ENCODE measurements around the gene ZNF169.
"Not testable (repeated sequence)": the region's sequence is repeated elsewhere in the genome, so short reads cannot be mapped to it uniquely, and the experiment has no call there.

ZNF169 gene

DNA sequence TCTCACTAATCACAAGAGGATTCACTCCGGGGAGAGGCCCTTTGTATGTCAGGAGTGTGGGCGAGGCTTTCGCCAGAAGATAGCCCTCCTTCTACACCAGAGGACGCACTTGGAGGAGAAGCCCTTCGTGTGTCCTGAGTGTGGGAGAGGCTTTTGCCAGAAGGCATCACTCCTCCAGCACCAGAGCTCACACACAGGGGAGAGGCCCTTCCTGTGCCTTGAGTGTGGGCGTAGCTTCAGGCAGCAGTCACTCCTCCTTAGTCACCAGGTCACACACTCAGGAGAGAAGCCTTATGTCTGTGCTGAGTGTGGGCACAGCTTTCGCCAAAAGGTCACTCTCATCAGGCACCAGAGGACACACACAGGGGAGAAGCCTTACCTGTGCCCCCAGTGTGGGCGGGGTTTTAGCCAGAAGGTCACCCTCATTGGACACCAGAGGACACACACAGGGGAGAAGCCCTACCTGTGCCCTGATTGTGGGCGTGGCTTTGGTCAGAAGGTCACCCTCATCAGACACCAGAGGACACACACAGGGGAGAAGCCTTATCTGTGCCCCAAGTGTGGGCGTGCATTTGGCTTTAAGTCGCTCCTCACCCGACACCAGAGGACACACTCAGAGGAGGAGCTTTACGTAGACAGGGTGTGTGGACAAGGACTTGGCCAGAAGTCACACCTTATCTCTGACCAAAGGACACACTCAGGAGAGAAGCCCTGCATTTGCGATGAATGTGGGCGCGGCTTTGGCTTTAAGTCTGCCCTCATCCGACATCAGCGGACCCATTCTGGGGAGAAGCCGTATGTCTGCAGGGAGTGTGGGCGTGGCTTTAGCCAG, 41.6 kb downstream of the ZNF169 start:
- Histone ChIP-seq H3K36me3 (no peaks in the 10 kb centered on the region), H3K27me3 (no peaks in the 10 kb centered on the region), H3K4me3 (ENCODE audit: low read depth, low read length) (no peak overlapping the region), H3K4me1 (no peaks in the 10 kb centered on the region), H3K9me3 (no peaks in the 10 kb centered on the region)
- no peak for DNase-seq
- TF ChIP-seq, protein P1, sequence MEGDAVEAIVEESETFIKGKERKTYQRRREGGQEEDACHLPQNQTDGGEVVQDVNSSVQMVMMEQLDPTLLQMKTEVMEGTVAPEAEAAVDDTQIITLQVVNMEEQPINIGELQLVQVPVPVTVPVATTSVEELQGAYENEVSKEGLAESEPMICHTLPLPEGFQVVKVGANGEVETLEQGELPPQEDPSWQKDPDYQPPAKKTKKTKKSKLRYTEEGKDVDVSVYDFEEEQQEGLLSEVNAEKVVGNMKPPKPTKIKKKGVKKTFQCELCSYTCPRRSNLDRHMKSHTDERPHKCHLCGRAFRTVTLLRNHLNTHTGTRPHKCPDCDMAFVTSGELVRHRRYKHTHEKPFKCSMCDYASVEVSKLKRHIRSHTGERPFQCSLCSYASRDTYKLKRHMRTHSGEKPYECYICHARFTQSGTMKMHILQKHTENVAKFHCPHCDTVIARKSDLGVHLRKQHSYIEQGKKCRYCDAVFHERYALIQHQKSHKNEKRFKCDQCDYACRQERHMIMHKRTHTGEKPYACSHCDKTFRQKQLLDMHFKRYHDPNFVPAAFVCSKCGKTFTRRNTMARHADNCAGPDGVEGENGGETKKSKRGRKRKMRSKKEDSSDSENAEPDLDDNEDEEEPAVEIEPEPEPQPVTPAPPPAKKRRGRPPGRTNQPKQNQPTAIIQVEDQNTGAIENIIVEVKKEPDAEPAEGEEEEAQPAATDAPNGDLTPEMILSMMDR (IDR thresholded peaks at IDR 0.05; ENCODE audit: low read depth, low read length): no peak

DNA sequence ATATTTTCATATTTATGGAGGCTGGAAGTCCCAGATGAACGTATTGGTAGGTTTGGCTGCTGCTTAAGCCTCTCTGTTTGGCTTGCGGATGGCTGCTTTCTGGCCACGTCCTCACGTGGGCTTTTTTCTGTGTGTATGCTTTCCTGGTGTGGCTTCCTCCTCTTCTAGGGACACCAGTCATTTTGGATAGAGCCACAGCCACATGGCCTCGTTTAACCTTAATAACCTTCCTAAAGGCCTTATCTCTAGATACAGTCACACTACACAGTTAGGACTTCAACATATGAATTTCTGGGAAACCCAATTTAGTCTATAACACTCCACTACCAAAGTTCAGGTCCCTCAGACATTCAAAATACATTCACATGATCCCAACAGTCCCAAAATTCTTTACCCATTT, 42.5 kb downstream of the ZNF169 start:
- Histone ChIP-seq H3K4me3 (ENCODE audit: low read depth, low read length) (no peak overlapping the region), H3K4me1 (no peaks in the 10 kb centered on the region), H3K36me3 (no peaks in the 10 kb centered on the region), H3K9me3 (no peaks in the 10 kb centered on the region), H3K27me3 (no peaks in the 10 kb centered on the region)
- TF ChIP-seq, protein P1 (IDR thresholded peaks at IDR 0.05; ENCODE audit: low read depth, low read length): no peak
- DNase-seq: no peak

DNA sequence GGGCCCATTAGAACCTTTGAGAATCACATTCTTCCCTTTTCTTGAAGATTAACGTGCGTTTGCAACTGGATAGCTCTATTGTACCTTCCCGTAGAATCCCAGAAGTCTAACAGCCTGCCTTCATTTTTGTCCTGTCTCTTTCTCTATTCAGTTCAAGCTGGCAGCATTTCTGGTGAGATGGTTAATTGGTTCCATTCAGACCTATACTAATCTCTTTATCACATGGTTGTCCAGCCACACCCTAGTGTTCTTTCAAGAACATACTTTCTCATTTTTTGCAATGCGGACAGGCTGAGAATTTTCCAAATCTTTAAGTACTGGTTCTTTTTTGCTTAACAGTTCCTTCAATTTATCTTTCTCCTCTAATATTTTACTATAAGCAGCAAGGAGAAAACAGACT, 43.3 kb downstream of the ZNF169 start:
- H3K36me3 ChIP-seq: no peaks in the 10 kb centered on the region
- no peak for DNase-seq
- H3K4me1 ChIP-seq: no peaks in the 10 kb centered on the region
- TF ChIP-seq, protein P1 (IDR thresholded peaks at IDR 0.05; ENCODE audit: low read depth, low read length): no peak
- H3K9me3 ChIP-seq: no peaks in the 10 kb centered on the region
- no peak overlapping the region for H3K4me3 ChIP-seq (ENCODE audit: low read depth, low read length)
- no peaks in the 10 kb centered on the region for H3K27me3 ChIP-seq

DNA sequence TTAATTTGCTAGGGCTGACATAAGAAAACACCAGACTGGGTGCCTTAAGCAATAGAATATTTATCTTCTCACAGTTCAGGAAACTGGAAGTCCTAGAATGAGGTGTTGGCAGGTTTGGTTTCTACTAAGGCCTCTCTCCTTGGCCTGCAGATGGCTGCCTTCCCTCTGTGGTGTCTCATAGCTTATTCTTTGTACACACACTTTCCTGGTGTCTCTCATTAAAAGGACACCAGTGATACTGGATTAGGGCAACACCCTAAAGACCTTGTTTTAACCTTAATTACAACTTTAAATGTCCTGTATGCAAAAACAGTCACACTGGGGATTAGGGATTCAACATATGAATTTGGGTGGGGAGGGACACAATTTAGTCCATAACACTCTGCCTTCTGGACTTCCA, 44.2 kb downstream of the ZNF169 start:
- no peak for DNase-seq
- H3K36me3 ChIP-seq: no peaks in the 10 kb centered on the region
- TF ChIP-seq, protein P1 (IDR thresholded peaks at IDR 0.05; ENCODE audit: low read depth, low read length): no peak
- H3K4me3 ChIP-seq (ENCODE audit: low read depth, low read length): no peak overlapping the region
- H3K9me3 ChIP-seq: no peaks in the 10 kb centered on the region
- no peaks in the 10 kb centered on the region for H3K27me3 ChIP-seq
- no peaks in the 10 kb centered on the region for H3K4me1 ChIP-seq

DNA sequence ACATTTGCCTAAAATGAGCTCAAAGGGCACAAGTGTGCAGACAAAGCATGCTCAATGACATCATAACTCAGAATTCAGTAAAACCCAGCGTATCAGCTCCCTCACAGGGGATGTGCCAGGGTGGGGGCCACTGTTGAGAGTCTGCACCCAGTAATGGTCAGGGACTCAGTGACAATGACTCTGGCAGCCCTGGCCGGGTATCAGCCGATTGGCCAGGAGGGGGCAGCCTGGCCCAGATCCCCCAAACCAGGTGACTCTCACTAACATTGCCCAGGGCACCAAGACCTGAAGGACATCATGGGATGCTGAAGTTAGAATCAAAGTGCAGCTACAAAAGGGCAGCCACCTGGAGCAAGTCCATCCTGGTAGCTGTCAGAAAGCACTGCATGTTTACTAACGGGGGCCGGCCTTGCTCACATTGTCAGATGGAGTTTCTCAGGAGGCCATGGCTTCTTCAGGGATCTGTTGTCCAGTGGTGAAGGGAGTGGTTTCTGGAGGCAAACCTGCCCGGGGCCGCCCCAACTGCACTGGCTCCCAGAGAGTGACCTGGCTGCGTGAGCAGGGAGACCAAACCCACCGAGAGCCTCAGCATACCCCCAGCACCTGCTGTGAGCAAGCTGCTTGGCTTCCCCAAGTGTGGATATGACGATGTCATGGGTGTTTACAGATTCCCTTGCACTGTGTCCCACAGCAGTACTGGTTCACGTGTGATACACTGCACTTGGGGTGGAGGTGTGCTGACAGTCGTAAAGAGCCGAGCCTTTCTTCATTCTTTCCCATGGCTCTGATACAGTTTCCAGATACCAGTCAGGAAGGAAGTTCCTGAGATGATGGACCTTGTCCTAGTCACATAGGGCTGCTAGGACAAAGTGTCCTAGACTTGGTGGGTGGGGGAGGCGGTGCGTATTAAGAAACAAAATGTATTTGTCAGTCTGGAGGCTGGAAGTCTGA, 56.2 kb downstream of the ZNF169 start:
- not testable (repeated sequence) for DNase-seq; H3K4me1 ChIP-seq; H3K4me3 ChIP-seq (ENCODE audit: low read depth, low read length)

DNA sequence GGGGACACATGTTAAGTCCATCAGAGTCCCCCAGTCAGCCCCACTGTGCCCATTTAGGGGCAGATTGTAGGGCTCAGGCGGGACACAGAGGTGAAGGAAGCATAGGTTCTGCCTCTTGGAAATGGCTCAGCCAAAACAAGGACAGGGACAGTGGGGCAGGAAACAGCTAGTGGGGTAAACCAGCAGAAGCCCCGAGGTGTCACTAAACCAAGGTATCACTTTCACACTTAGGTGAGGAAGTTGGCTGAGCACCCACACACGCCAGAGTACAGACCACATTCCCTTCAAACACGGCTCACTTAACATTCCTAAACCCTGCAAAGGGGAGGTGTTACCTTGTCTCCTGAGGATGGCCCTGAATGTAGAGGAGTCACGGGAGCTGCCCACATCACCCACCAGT, 57.1 kb downstream of the ZNF169 start:
- H3K27me3 ChIP-seq; H3K9me3 ChIP-seq; H3K4me1 ChIP-seq; H3K4me3 ChIP-seq (ENCODE audit: low read depth, low read length); H3K36me3 ChIP-seq; DNase-seq: not testable (repeated sequence)

More for the DNA sequence above, 56.2 kb downstream of the ZNF169 start:
- H3K9me3 ChIP-seq, H3K27me3 ChIP-seq, H3K36me3 ChIP-seq: not testable (repeated sequence)

DNA sequence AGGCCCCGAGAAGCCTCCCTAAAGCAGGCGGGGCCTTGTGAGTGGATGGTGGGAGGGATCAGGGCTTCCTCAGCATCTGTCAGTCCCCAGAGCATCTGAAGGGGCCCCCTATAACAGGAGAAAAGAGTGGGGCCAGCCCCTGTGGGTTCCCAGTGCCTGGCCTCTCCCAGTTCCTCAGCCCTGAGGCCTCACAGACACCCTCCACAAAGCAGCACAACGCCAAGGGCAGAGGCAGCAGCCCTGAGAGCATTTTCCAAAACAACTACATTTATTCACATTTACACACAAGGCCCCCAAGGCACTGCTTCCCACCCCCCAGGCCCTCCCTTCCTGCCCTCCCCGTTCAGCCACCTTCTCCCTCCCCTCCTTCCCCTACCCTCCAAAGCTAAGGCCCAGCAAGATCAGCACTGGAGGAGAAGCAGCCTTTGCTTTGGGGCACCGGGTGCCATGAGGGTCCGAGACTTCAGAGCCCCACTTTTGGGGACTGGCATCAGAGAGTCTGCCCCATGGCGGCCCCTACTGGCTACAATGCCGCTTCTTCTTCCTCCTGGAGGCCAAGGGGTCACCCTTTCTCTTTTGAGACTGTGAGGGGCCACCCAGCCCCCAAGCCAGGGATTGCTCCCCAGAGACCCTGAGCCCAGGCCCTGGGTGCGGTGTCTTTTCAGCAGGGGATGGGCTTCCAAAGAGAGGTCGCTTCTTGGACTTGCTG, 59.0 kb downstream of the ZNF169 start:
- DNase-seq; H3K9me3 ChIP-seq; H3K36me3 ChIP-seq; H3K4me3 ChIP-seq (ENCODE audit: low read depth, low read length); H3K4me1 ChIP-seq; H3K27me3 ChIP-seq: not testable (repeated sequence)

DNA sequence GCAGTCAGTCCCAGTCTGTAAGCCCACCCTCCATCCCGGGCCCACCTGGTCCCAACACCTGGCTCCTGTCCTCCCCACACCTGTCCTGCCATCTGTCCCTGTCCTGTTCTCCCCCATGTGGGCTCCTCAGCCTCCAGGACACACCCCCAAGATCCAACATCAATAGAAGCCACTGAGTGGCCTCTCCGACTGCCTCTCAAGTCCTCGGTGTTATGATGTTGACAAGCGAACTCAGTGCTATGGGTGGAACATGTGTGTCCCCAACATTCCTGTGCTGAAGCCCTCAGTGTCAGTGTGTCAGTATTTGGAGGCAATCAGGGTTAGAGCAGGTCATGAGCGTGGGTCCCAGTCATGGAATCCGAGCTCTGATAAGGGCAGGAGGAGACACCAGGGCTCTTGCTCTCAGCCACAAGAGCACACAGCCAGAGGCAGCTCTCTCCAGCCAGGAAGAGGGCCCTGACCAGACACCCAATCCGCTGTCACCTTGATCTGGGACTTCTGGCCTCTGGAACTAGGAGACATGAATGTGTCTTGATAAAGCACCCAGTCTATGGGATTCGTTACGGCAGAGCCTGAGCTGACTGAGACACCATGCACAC, 63.3 kb downstream of the ZNF169 start:
- not testable (repeated sequence) for H3K27me3 ChIP-seq; DNase-seq; H3K36me3 ChIP-seq; H3K4me3 ChIP-seq (ENCODE audit: low read depth, low read length); H3K9me3 ChIP-seq; H3K4me1 ChIP-seq

DNA sequence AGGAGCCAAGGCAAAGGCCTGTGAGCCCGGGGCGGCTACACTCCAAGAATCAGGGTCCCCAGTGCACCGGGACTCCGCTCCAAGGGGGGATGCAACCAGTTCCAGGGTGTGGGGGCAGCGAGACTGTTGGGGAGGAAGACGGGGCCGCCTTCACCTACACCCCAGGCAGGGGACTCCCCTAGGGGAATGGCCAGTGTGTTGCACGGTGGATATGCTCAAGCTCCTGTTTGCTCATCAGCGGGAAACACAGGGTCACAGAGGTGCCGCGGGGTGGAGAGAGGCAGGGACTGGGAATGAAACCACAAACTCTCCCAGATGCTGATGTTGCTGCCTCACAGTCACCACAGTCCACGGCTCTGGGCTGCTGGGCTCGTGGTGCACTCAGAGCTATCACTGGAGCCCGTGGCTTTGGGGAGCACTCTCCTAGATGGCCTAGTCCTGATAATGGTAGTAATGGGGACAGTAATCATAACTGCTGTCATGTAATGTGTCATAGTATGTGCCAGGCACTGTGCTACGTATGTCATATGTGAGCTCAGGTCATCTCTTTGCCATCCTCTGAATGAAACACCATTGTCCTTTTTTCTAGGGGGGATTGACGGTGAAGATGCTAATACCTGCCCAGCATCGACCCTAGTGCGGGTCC, 64.2 kb downstream of the ZNF169 start:
- H3K4me3 ChIP-seq (ENCODE audit: low read depth, low read length); H3K27me3 ChIP-seq; H3K36me3 ChIP-seq; DNase-seq; H3K4me1 ChIP-seq; H3K9me3 ChIP-seq: not testable (repeated sequence)

DNA sequence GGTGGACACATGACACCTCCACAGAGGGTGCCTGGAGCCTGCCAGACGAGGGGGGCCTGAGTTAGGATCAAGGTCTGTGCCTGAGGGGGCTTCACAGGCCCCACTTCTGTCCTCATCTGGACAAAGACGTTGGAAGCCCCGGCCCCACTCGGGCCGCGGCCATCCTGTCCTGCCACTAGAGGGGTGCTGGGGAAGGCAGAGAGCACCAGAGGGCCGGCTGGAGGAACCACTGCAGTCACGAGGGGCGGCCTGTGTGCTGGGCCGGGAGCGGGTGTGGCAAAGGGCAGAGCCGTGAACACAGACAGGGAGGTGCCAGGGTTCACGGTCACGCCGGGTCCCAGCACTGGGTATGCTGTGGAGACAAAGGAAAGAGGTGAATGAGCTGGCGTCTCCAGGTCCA, 66.5 kb downstream of the ZNF169 start:
- H3K4me3 ChIP-seq (ENCODE audit: low read depth, low read length); DNase-seq; H3K36me3 ChIP-seq; H3K27me3 ChIP-seq; H3K9me3 ChIP-seq; H3K4me1 ChIP-seq: not testable (repeated sequence)
